Right kidney (tissue), 1 donor: ENCODE results near the gene GTF3C4.

Experiments
- DNase-seq: peaks from one replicate; pipeline ENCODE4 v3.0.0-alpha.2; 2016

Gene GTF3C4

DNA sequence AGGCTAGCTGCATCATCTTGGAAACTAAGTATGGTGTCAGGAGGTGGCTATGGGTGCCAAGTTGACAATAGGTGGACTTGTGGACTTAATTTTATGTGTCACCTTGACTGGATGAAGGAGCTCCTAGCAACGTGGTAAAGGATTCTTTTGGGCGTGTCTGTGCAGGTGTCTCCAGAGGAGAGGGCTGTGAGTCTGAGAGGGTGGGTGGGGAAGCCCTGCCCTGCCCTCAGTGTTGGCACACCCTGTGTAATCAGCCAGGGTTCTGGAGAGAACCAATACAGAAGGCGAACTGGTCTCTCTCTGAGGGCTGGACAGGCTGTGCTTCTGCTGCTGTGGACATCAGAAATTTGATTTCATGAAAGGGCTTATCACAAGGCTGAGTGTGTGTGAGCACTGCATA is 61.0 kb downstream of the GTF3C4 start:
- no peak for DNase-seq

DNA sequence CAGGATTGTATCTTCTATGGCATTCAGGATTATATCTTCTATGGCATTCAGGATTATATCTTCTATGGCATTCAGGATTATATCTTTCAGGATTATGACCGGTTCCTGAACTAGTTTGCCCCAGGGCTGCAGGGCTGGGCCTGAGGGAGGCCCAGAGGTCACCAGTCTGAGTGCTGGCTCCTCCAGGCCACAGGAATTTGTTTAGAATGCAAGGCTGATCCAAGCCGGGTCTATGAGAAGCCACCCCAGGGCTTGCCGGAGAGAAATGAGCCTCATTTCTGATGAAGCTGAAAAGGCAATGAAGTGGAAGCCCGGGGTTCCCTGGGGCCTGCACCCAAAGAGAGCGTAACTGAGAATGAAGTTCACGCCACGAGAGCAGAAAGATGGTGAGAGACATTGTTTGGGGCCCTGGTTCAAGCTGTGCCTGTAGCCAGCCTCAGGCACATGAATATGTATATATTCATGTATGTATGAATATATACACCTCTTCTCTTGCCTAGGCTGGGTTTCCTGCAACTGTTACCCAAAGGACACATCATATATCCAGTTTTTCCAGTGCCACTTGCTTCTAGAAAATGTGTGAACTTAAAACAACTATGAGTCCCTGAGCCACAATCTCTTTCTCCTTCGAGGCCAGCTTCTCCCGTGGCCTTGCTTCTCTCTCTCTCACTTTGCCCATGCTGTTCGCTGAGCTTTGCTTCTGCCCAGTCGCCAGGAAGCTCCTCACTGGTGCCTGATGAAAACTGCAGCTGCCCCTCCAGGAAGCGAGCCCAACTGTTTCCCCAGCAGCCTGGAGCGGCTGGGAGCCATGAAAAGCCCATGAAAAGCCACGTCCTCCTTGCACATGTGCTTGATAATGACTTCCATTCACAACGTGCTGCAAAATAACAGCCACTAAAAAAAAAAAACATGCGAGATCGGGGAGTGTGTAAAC is 62.3 kb downstream of the GTF3C4 start:
- DNase-seq, result no peak

DNA sequence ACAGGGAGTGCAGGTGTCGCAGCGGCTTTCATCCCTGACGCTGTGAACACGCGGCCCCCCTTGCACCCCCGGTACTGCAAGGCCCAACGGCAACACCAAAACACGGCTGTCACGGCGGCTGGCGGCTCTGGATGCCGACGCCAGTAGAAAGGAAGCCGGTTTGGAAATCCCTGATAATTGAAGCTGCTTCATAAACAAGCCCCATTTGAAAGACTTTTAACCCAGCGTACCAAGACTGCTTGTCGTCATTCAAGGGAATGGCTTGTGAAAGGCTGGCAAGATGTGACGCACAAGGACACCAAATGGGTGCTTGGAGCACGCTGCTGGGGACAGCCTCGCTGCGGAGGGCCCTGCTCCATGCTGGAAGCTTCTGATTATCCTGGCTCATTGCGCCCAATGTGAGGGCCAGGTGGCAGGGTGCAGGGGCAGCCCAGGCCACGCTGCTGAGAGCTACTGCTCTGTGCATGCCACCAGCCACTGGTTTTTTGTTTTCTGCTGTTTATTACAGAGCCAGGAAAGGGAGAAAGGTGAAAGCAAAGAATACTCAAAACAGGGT is 63.1 kb downstream of the GTF3C4 start:
- DNase-seq, result no peak

DNA sequence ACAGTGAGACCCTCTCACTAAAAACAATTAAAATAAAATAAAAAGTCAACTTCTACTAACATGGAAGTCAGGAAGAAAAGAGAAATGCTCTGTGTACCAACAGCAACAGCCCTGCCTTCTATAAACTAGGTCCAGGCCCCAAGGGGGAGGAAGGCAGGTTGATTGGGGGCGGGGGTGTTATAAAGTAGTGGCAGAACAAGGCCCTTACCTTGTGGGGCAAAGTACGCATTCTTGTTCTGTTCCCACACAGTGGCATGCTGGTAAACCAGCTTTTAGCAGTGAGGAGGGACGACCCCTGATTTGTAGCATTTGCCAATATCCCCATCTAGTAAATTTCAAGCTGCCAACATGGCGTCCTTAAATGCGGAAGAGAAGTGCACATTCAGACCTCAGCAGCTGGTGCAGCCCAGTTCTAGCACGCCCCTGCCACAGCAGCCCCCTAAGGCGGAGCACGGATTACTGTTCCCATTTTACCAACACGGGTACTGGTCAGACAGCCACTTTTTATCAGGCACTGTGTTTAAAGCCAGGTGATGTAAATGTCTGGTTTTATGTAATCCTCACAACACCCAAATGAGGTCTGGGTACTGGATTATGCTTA is 69.5 kb downstream of the GTF3C4 start:
- DNase-seq, result no peak

DNA sequence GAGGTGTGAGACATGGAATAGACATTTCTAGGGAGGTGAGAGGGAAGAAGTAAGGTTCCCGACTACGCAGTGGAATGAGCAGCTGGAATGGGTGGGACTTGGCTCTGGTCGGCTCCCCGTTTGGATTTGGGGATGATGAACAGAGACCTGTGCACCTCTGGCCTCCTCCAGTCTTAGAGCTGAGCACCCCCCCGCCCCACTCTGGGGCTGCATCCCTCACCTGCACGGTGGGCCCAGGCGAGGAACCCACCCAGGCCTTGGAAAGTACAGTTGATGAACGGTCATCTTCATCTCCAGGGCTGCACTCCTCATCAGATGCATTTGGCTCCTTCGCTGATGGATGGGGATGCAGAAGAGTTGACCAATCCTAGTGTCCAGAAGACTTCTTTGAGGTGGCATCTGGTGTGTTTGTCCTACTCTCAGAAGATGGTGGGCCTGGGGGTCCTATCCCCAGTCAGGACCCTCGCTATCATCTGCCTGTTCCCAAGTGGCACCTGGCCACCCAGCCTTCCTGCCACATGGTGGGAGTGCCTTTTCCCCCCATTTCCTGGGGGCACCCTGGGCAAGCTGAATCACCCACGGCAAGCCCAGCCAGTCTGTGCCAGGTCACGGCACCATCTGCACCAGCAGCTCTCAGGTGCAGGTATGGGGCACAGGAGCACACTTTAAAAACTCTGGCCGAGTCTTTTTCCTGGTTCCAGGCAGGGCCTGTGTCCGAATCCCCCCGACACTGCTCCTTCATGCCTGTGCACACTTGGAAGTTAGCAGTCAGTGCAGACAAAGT is 70.5 kb downstream of the GTF3C4 start:
- DNase-seq, result no peak

DNA sequence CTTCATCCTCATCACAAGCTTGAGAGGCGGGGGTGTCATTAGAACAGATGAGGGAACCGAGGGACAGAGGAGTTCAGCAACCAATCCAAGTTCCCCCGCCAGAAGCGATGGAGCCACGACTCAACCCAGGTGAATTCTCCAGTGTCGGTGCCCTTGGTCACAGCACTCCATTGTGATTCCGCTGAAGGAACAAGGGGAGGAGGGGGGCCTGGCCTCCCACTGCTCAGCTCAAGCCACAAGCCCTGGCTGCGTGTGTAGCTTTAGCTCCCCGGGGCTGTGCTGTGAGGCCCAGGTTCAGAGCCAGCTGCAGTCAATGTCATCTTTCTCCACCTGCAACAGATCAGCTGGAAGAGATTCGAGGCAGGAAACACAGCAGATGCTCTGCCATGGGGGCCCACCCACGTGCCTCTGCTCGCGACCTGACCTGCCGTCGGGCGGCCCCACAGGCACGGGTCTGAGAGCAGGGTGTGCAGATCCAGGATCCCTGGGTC is 72.6 kb downstream of the GTF3C4 start:
- no peak for DNase-seq

DNA sequence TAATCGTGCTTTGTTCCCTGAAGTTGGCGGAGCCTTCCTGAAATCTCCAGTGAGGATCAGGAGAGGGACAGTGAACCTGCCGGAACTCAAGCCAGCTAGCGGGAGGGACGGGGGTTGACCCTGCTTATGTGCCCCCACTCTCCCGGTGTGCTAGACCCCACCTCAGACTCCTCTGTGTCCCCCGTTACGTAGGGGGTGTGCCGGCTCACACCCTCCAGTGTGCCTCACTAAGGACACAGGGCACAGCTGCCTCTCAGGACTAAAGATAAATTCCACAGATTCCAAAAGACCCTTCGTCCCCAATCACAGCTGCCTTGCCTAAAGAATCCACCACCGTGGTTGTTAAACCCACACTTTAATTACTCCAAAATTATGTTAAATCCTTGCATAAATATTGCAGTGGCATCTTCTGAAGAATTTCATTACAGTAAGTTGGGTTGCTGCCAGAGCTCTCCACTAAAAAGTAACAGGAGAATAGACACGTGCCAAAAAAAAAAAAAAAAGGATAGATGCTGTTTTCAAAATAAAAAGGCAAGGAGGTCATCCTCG is 73.7 kb downstream of the GTF3C4 start:
- peak; percentile 30 for DNase-seq
